ENCODE measurements around the gene PPFIA1.

PPFIA1 gene

GRCh38 chr11:70246196-70246595, 24.3 kb upstream of the PPFIA1 start:
- CTCF ChIA-PET = no interaction called here
- TF ChIP-seq TARDBP (IDR thresholded peaks at IDR 0.05) (no peak), FOXK2 (IDR thresholded peaks at IDR 0.05) (no peak), LEF1 (IDR thresholded peaks at IDR 0.05; ENCODE audit: borderline replicate concordance) (no peak), FOXM1 (IDR thresholded peaks at IDR 0.05; ENCODE audit: borderline replicate concordance) (no peak), FOXA1 (IDR thresholded peaks at IDR 0.05) (no peak), CTBP1 (IDR thresholded peaks at IDR 0.05; ENCODE audit: borderline replicate concordance) (no peak), BHLHE40 (IDR thresholded peaks at IDR 0.05; ENCODE audit: borderline replicate concordance) (no peak), SP1 (IDR thresholded peaks at IDR 0.05) (no peak), ZNF384 (IDR thresholded peaks at IDR 0.05) (no peak), NFRKB (IDR thresholded peaks at IDR 0.05) (no peak), ARNT (IDR thresholded peaks at IDR 0.05) (no peak), HDGF (IDR thresholded peaks at IDR 0.05; ENCODE audit: borderline replicate concordance) (no peak), L3MBTL2 (conservative IDR thresholded peaks at IDR 0.05) (no peak), SUZ12 (IDR thresholded peaks at IDR 0.05) (no peak), ELF4 (IDR thresholded peaks at IDR 0.05) (no peak)
- no peak for DNase-seq (ENCODE audit: extremely low spot score)
- POLR2A ChIA-PET = no interaction called here

GRCh38 chr11:70247042-70247709, 23.3 kb upstream of the PPFIA1 start:
- no peak for DNase-seq (ENCODE audit: extremely low spot score)
- TF ChIP-seq L3MBTL2 (conservative IDR thresholded peaks at IDR 0.05) (no peak), NFRKB (IDR thresholded peaks at IDR 0.05) (no peak), FOXM1 (IDR thresholded peaks at IDR 0.05; ENCODE audit: borderline replicate concordance) (no peak), HDGF (IDR thresholded peaks at IDR 0.05; ENCODE audit: borderline replicate concordance) (no peak), SP1 (IDR thresholded peaks at IDR 0.05) (no peak), ELF4 (IDR thresholded peaks at IDR 0.05) (no peak), ZNF384 (IDR thresholded peaks at IDR 0.05) (no peak), PKNOX1 (IDR thresholded peaks at IDR 0.05) (no peak), FOXA1 (IDR thresholded peaks at IDR 0.05) (no peak), SUZ12 (IDR thresholded peaks at IDR 0.05) (no peak), LEF1 (IDR thresholded peaks at IDR 0.05; ENCODE audit: borderline replicate concordance) (no peak), ARNT (IDR thresholded peaks at IDR 0.05) (no peak), TARDBP (IDR thresholded peaks at IDR 0.05) (no peak), BHLHE40 (IDR thresholded peaks at IDR 0.05; ENCODE audit: borderline replicate concordance) (no peak)
- ChIA-PET CTCF (no interaction called here), POLR2A (no interaction called here)

GRCh38 chr11:70247710-70248072, 22.8 kb upstream of the PPFIA1 start:
- CTCF ChIA-PET = no interaction called here
- TF ChIP-seq L3MBTL2 (conservative IDR thresholded peaks at IDR 0.05) (no peak), SP1 (IDR thresholded peaks at IDR 0.05) (no peak), BHLHE40 (IDR thresholded peaks at IDR 0.05; ENCODE audit: borderline replicate concordance) (no peak), HDGF (IDR thresholded peaks at IDR 0.05; ENCODE audit: borderline replicate concordance) (no peak), CTBP1 (IDR thresholded peaks at IDR 0.05; ENCODE audit: borderline replicate concordance) (no peak), FOXM1 (IDR thresholded peaks at IDR 0.05; ENCODE audit: borderline replicate concordance) (no peak), ARNT (IDR thresholded peaks at IDR 0.05) (no peak), PKNOX1 (IDR thresholded peaks at IDR 0.05) (no peak), TARDBP (IDR thresholded peaks at IDR 0.05) (no peak), ELF4 (IDR thresholded peaks at IDR 0.05) (no peak), NFRKB (IDR thresholded peaks at IDR 0.05) (no peak), FOXK2 (IDR thresholded peaks at IDR 0.05) (no peak), LEF1 (IDR thresholded peaks at IDR 0.05; ENCODE audit: borderline replicate concordance) (no peak), SUZ12 (IDR thresholded peaks at IDR 0.05) (no peak), FOXA1 (IDR thresholded peaks at IDR 0.05) (no peak), ZNF384 (IDR thresholded peaks at IDR 0.05) (no peak)
- POLR2A ChIA-PET = no interaction called here
- DNase-seq (ENCODE audit: extremely low spot score) = no peak

- DNase-seq (ENCODE audit: extremely low spot score) = no peak
- POLR2A ChIA-PET = no interaction called here
- CTCF ChIA-PET = interaction anchor here (0.6 kb wide), 1 partner anchor 171 kb away, joined by 3 read pairs; no protein-coding TSS in a partner anchor
- TF ChIP-seq FOXK2 (IDR thresholded peaks at IDR 0.05) = no peak
- no peak for TF ChIP-seq SUZ12 (IDR thresholded peaks at IDR 0.05)
These were observed 19.4 kb upstream of the PPFIA1 start for GRCh38 chr11:70250876-70251658.

- CTCF ChIA-PET = interaction anchor here (0.6 kb wide), 1 partner anchor 172 kb away, joined by 3 read pairs; no protein-coding TSS in a partner anchor
- POLR2A ChIA-PET = no interaction called here
These were observed 18.7 kb upstream of the PPFIA1 start for GRCh38 chr11:70251659-70252321.

GRCh38 chr11:70252844-70253243, 17.6 kb upstream of the PPFIA1 start:
- CTCF ChIA-PET = no interaction called here
- TF ChIP-seq PKNOX1 (IDR thresholded peaks at IDR 0.05) (no peak), FOXA1 (IDR thresholded peaks at IDR 0.05) (no peak), CTBP1 (IDR thresholded peaks at IDR 0.05; ENCODE audit: borderline replicate concordance) (no peak), SP1 (IDR thresholded peaks at IDR 0.05) (no peak), FOXK2 (IDR thresholded peaks at IDR 0.05) (no peak), L3MBTL2 (conservative IDR thresholded peaks at IDR 0.05) (no peak), NFRKB (IDR thresholded peaks at IDR 0.05) (no peak)
- no peak for DNase-seq (ENCODE audit: extremely low spot score)
- POLR2A ChIA-PET = no interaction called here

More at GRCh38 chr11:70251659-70252321, 18.7 kb upstream of the PPFIA1 start:
- no peak for TF ChIP-seq TARDBP (IDR thresholded peaks at IDR 0.05)
- no peak for TF ChIP-seq FOXK2 (IDR thresholded peaks at IDR 0.05)
- TF ChIP-seq CTBP1 (IDR thresholded peaks at IDR 0.05; ENCODE audit: borderline replicate concordance) = no peak
- TF ChIP-seq HDGF (IDR thresholded peaks at IDR 0.05; ENCODE audit: borderline replicate concordance) = no peak
- no peak for TF ChIP-seq SP1 (IDR thresholded peaks at IDR 0.05)
- no peak for TF ChIP-seq FOXA1 (IDR thresholded peaks at IDR 0.05)
- no peak for DNase-seq (ENCODE audit: extremely low spot score)

All from HEK293T (cell line).